ENCODE measurements around the gene KCNIP4.

KCNIP4 gene

GRCh38 chr4:21195682-21196081, 752.9 kb downstream of the KCNIP4 start:
- no peak for DNase-seq (ENCODE audit: low read depth, low spot score)
- POLR2A ChIA-PET, result no interaction called here

GRCh38 chr4:21192367-21192766, 756.2 kb downstream of the KCNIP4 start:
- ChIA-PET POLR2A (no interaction called here), CTCF (no interaction called here)
- no peak for TF ChIP-seq CTCF (IDR thresholded peaks at IDR 0.05; ENCODE audit: insufficient read depth, low read length, missing control alignments)
- DNase-seq (ENCODE audit: low read depth, low spot score), result no peak
- H3K4me3 ChIP-seq (ENCODE audit: low read depth, low read length), result no peak overlapping the region

More at GRCh38 chr4:21195682-21196081, 752.9 kb downstream of the KCNIP4 start:
- no peak overlapping the region for H3K4me3 ChIP-seq (ENCODE audit: low read depth, low read length)
- CTCF ChIA-PET, result no interaction called here
- no peak for TF ChIP-seq CTCF (IDR thresholded peaks at IDR 0.05; ENCODE audit: insufficient read depth, low read length, missing control alignments)

GRCh38 chr4:21191317-21191716, 757.3 kb downstream of the KCNIP4 start:
- POLR2A ChIA-PET, result no interaction called here
- no peak for DNase-seq (ENCODE audit: low read depth, low spot score)

GRCh38 chr4:21184788-21185187, 763.8 kb downstream of the KCNIP4 start:
- POLR2A ChIA-PET, result no interaction called here
- no peak for TF ChIP-seq CTCF (IDR thresholded peaks at IDR 0.05; ENCODE audit: insufficient read depth, low read length, missing control alignments)
- DNase-seq (ENCODE audit: low read depth, low spot score), result no peak
- CTCF ChIA-PET, result no interaction called here
- H3K4me3 ChIP-seq (ENCODE audit: low read depth, low read length), result no peak overlapping the region

More at GRCh38 chr4:21191317-21191716, 757.3 kb downstream of the KCNIP4 start:
- CTCF ChIA-PET, result no interaction called here
- no peak for TF ChIP-seq CTCF (IDR thresholded peaks at IDR 0.05; ENCODE audit: insufficient read depth, low read length, missing control alignments)
- no peak overlapping the region for H3K4me3 ChIP-seq (ENCODE audit: low read depth, low read length)

GRCh38 chr4:21181716-21182115, 766.9 kb downstream of the KCNIP4 start:
- no peak for DNase-seq (ENCODE audit: low read depth, low spot score)
- no peak for TF ChIP-seq CTCF (IDR thresholded peaks at IDR 0.05; ENCODE audit: insufficient read depth, low read length, missing control alignments)
- no peak overlapping the region for H3K4me3 ChIP-seq (ENCODE audit: low read depth, low read length)
- ChIA-PET POLR2A (no interaction called here), CTCF (no interaction called here)

GRCh38 chr4:21177871-21178270, 770.7 kb downstream of the KCNIP4 start:
- no peak for TF ChIP-seq CTCF (IDR thresholded peaks at IDR 0.05; ENCODE audit: insufficient read depth, low read length, missing control alignments)
- POLR2A ChIA-PET, result no interaction called here
- CTCF ChIA-PET, result no interaction called here
- H3K4me3 ChIP-seq (ENCODE audit: low read depth, low read length), result no peak overlapping the region
- DNase-seq (ENCODE audit: low read depth, low spot score), result no peak
